Lung (tissue), 12 donors: ENCODE measurements around the gene OTOP1. TPM values are rescaled to one million over a fixed set of nuclear protein-coding genes. Genes with fewer than 3 reads are reported as not detected.

Source experiments
- ATAC-seq: fragments of 200-7000 bp; cut with Tn5 transposase; one replicate; pipeline ENCODE4 v1.9.1; 2020; ENCODE audit warnings: moderate number of reproducible peaks; ENCODE audit not compliant: insufficient read depth, low FRiP score
- DNase-seq, 3 donors: peaks; one replicate each; pipeline ENCODE4 v3.0.0-alpha.2; 2013 to 2017
- H3K27ac ChIP-seq, 2 donors: one replicate each; pipeline ENCODE4 v1.5.1; 2013; ENCODE audit warnings: mild to moderate bottlenecking in 2 of 2, moderate library complexity in 2 of 2, control low read depth in 1 of 2, inconsistent platforms in 1 of 2, low read depth in 1 of 2, low read length in 1 of 2
- H3K27me3 ChIP-seq, 3 donors: one replicate each; pipeline ENCODE4 v1.5.1; 2013; ENCODE audit warnings: low read length in 2 of 3; ENCODE audit not compliant: control insufficient read depth in 3 of 3, insufficient read depth in 3 of 3
- H3K36me3 ChIP-seq, 4 donors: one replicate each; pipeline ENCODE4 v1.5.1; 2013; ENCODE audit warnings: low read length in 4 of 4, mild to moderate bottlenecking in 1 of 4, moderate library complexity in 1 of 4; ENCODE audit not compliant: control insufficient read depth in 4 of 4, insufficient read depth in 4 of 4
- H3K4me1 ChIP-seq, 5 donors: one replicate each; pipeline ENCODE4 v1.5.1; 2013; ENCODE audit warnings: low read length in 5 of 5, mild to moderate bottlenecking in 2 of 5, moderate library complexity in 1 of 5; ENCODE audit not compliant: control insufficient read depth in 5 of 5, insufficient read depth in 5 of 5
- H3K4me3 ChIP-seq: one replicate; pipeline ENCODE4 v1.5.1; 2013; ENCODE audit warnings: mild to moderate bottlenecking, control low read depth, moderate library complexity
- H3K9ac ChIP-seq, 2 donors: one replicate each; pipeline ENCODE4 v1.5.1; 2013; ENCODE audit warnings: low read length in 2 of 2, control low read depth in 1 of 2; ENCODE audit not compliant: insufficient read depth in 1 of 2
- H3K9me3 ChIP-seq, 4 donors: one replicate each; pipeline ENCODE4 v1.5.1; 2013; ENCODE audit warnings: low read length in 3 of 4, mild to moderate bottlenecking in 1 of 4, moderate library complexity in 1 of 4; ENCODE audit not compliant: control insufficient read depth in 4 of 4, insufficient read depth in 3 of 4
- WGBS, 2 donors: extraction: QIAGEN DNeasy Blood & Tissue Kit; methylation state at CpG; one replicate each; pipeline ENCODE4 v1.1.7; 2013; 5-methylcytosine and 5-hydroxymethylcytosine counted together
- polyA plus RNA-seq, 2 donors: library from polyadenylated mRNA; stranded (reverse); fragments of 200-250 nt; gene quantifications; one replicate each; pipeline ENCODE4 v1.2.1, GENCODE V29; 2013
- total RNA-seq, 2 donors: library from RNA; depleted of rRNA in 1 of 2; stranded (reverse); fragments of >200 nt in 1 of 2; gene quantifications; one replicate each; pipeline ENCODE4 v1.2.1, GENCODE V29; 2014 to 2021
- TF ChIP-seq, protein P1 (sequence below): IDR thresholded peaks from 2 replicates; pipeline ENCODE4 v1.5.1; 2012; ENCODE audit warnings: mild to moderate bottlenecking; ENCODE audit errors: control extremely low read depth, extremely low read depth
- donor health status: control.
- donor health status: control.
- donor health status: Bipolar disorder and iron deficiency.
- donor health status: healthy.
- donor health status: DM: yes; HTN: yes; CAD: no.

OTOP1 gene
- total and polyA plus RNA-seq, 4 donors, result not detected

DNA sequence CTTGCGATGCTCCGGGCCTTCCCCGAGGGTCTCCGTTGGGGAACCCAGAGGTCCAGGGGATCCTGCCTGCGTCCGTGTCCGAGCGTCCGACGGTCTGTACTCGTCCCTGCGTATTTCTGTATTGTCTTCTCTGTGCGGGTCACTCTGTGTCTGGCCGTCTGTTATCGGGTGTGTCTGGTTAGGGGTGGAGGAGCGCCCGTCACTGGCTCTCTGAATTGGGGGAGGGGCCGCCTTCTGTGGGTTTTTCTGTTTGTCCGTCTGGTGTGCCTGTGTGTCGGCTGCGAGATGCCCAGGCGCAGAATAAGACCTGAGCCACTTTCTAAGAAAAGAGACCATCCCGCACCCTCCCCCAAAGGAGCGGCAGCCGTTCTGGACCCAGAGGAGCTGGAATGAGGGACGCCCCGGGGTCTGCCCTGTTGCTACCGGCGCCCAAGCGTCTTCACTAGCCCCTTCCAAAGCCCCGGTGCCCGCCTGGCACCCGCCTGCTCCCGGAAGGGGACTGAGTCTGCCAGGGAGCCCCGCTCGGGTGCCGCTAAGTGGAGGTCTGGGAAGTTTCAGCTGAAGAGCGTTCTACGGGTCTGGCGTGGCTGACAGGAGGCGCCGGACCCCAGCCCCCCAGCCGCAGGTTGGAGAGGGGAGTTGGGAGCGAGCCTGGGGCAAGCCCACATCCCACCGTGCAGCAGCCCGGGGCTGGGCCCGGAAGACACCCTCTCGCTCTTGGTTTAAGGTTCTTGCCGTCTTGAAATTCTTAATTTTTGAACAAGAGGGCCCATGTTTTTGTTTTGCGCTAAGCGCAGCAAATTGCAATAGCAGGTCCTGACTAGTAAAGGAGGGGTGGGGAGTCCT, 1.0 kb upstream of the OTOP1 start:
- no peaks in the 10 kb centered on the region for H3K36me3 ChIP-seq
- DNase-seq (no peak), ATAC-seq (no peak)
- H3K27ac ChIP-seq, result no peak overlapping the region
- H3K9ac ChIP-seq, result no peak overlapping the region
- peaks cover 0 to 12% (median 0%) of the 10 kb centered on the region in 4 donors for H3K9me3 ChIP-seq
- 8 to 12% methylated on average over 44 to 51 of the region's 51 CpGs for WGBS, 2 donors
- H3K27me3 ChIP-seq, result peaks cover 11 to 44% (median 28%) of the 10 kb centered on the region in 3 donors
- TF ChIP-seq, protein P1, sequence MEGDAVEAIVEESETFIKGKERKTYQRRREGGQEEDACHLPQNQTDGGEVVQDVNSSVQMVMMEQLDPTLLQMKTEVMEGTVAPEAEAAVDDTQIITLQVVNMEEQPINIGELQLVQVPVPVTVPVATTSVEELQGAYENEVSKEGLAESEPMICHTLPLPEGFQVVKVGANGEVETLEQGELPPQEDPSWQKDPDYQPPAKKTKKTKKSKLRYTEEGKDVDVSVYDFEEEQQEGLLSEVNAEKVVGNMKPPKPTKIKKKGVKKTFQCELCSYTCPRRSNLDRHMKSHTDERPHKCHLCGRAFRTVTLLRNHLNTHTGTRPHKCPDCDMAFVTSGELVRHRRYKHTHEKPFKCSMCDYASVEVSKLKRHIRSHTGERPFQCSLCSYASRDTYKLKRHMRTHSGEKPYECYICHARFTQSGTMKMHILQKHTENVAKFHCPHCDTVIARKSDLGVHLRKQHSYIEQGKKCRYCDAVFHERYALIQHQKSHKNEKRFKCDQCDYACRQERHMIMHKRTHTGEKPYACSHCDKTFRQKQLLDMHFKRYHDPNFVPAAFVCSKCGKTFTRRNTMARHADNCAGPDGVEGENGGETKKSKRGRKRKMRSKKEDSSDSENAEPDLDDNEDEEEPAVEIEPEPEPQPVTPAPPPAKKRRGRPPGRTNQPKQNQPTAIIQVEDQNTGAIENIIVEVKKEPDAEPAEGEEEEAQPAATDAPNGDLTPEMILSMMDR, result no peak
- no peak overlapping the region for H3K4me3 ChIP-seq
- H3K4me1 ChIP-seq, result peaks cover 0 to 2% (median 0%) of the 10 kb centered on the region in 5 donors

DNA sequence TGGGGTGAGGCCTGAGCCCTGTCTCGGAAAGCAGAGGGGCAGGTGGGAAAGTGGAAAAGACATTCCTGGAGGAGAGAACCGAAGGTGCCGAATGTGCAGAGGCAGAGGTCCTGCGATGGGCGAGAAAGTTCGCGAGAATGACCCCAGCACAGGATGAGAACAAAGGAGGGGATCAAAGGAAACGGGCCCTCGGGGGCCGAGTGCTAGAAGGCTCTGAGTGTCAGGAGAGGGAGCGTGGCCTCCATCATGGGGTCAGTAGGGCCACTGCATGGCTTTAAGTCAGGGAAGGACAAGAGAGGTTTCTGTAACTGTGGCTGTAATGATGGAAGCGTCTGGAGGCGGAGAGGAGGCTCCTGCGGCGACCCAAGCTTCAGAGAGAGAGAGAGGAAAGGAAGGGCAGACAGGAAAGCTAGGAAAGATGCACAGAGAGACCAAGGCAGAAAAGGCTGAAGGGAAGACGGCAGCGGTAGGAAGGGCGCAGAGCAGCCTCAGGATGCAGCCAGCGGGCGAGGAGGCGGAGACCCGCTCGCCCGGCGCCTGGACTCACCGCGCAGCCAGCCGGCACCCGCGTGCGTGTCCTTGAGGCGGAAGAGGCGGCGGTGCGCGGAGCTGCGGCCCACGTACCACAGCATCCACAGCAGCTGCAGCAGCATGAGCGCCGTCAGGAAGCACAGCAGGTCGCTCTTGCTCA, 669 bp downstream of the OTOP1 start:
- TF ChIP-seq, protein P1, result no peak
- no peak overlapping the region for H3K9ac ChIP-seq
- peaks cover 11 to 46% (median 28%) of the 10 kb centered on the region in 3 donors for H3K27me3 ChIP-seq
- peaks cover 0 to 12% (median 0%) of the 10 kb centered on the region in 4 donors for H3K9me3 ChIP-seq
- no peak overlapping the region for H3K4me3 ChIP-seq
- 12 to 15% methylated on average over 41 of the region's 41 CpGs for WGBS, 2 donors
- no peaks in the 10 kb centered on the region for H3K36me3 ChIP-seq
- DNase-seq (no peak), ATAC-seq (no peak)
- no peak overlapping the region for H3K27ac ChIP-seq
- H3K4me1 ChIP-seq, result peaks cover 0 to 2% (median 0%) of the 10 kb centered on the region in 5 donors

DNA sequence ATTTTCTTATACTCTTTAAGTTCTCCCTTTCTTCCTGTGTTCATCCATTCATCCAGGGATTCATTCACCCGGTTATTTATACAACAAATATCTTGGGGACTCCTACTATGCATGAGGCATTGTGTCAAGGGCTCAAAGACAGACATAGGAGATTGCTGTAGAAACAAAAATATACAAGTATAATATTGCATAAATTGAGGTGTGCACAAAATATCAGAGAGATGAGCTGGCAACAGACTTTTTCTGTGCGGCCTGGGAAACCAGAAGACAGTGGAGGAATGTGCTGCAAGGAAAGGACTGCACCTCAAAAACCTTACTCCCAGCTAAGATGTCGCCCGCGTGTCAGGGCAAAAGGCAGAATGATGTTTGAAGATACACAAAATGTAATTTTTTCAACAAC, 9.6 kb downstream of the OTOP1 start:
- no peak for ATAC-seq

More for the DNA sequence above, 9.6 kb downstream of the OTOP1 start:
- no peak overlapping the region for H3K27ac ChIP-seq
- no peaks in the 10 kb centered on the region for H3K9me3 ChIP-seq
- H3K36me3 ChIP-seq, result no peaks in the 10 kb centered on the region
- no peak overlapping the region for H3K4me3 ChIP-seq
- H3K4me1 ChIP-seq, result no peaks in the 10 kb centered on the region
- 76 to 78% methylated on average over 5 of the region's 5 CpGs for WGBS, 2 donors
- TF ChIP-seq, protein P1, result no peak
- H3K27me3 ChIP-seq, result peaks cover 0 to 14% (median 0%) of the 10 kb centered on the region in 3 donors
- DNase-seq, result no peak
- H3K9ac ChIP-seq, result no peak overlapping the region
